Measurements from ENCODE around the gene TCEAL7. TPM values are rescaled to one million over a fixed set of nuclear protein-coding genes. Genes with fewer than 3 reads are reported as not detected.

Gene TCEAL7
- total and polyA plus RNA-seq, 2 donors (not counting 3 experiments of a cell fraction or from before 2014, with no cell fraction given), result 4.2 to 10.5 TPM

- Histone ChIP-seq H3K9me3 (replicated peaks; ENCODE audit: control insufficient read depth, insufficient read depth, low read length) (no peaks in the 10 kb centered on the region), H3K79me2 (ENCODE audit: control insufficient read depth, insufficient read depth, low read length) (peaks cover 8% of the 10 kb centered on the region), H4K20me1 (replicated peaks; ENCODE audit: control insufficient read depth, extremely low read depth, insufficient read depth, low read length) (no peaks in the 10 kb centered on the region), H2AFZ (ENCODE audit: low read depth, low read length) (no peak overlapping the region), H3K27ac (ENCODE audit: insufficient read depth, low read depth, low read length) (peak overlapping the region; percentile 48), H3K27me3 (ENCODE audit: control insufficient read depth in 2 of 2, insufficient read depth in 2 of 2, low read length in 2 of 2) (no peaks in the 10 kb centered on the region), H3K4me2 (ENCODE audit: insufficient read depth, low read length) (peak overlapping the region; percentile 91), H3K9me1 (replicated peaks; ENCODE audit: control insufficient read depth, extremely low read depth, insufficient read depth, low read length) (no peaks in the 10 kb centered on the region), H3K36me3 (ENCODE audit: control insufficient read depth in 2 of 2, extremely low read depth in 1 of 2, insufficient read depth in 2 of 2, low read length in 2 of 2) (no peaks in the 10 kb centered on the region), H3K4me1 (ENCODE audit: control insufficient read depth, extremely low read depth, insufficient read depth, low read length) (peaks cover 6% of the 10 kb centered on the region), H3K9ac (replicated peaks; ENCODE audit: extremely low read depth, insufficient read depth, low read length) (peak overlapping the region; percentile 81), H3K4me3 (replicated peaks in 1 of 3; ENCODE audit: insufficient read depth in 1 of 3, low read depth in 1 of 3, low read length in 3 of 3) (peak overlapping the region; percentile 61 to 91 (median 91))
- no peak for FAIRE-seq
- intact Hi-C loops (cut with micrococcal nuclease), result loop anchor here (1.0 to 2.0 kb wide), 6 partner anchors 17 to 87 kb away; no protein-coding TSS in a partner anchor
- TF ChIP-seq MYC (IDR thresholded peaks at IDR 0.05; ENCODE audit: low read depth, low read length) (no peak), FOS (IDR thresholded peaks at IDR 0.05; ENCODE audit: borderline replicate concordance, insufficient read depth, low read length) (no peak), GATA2 (IDR thresholded peaks at IDR 0.05; ENCODE audit: insufficient read depth, insufficient read length, low read depth, low read length) (no peak), EZH2 (IDR thresholded peaks at IDR 0.05; ENCODE audit: borderline replicate concordance, low read depth, low read length, severe bottlenecking) (no peak), CTCF (IDR thresholded peaks at IDR 0.05; ENCODE audit: extremely low read depth in 1 of 2, insufficient read depth in 1 of 2, low read depth in 1 of 2, low read length in 2 of 2) (no peak), JUN (IDR thresholded peaks at IDR 0.05; ENCODE audit: borderline replicate concordance, insufficient read depth, insufficient read length, low read depth) (no peak), POLR2A (IDR thresholded peaks at IDR 0.05; ENCODE audit: low read depth, low read length) (no peak), POLR2AphosphoS5 (IDR thresholded peaks at IDR 0.05; ENCODE audit: insufficient read depth, low read depth, low read length) (no peak), MAX (IDR thresholded peaks at IDR 0.05; ENCODE audit: insufficient read depth, insufficient read length) (no peak)
- CTCF ChIA-PET, result interaction anchor here (0.8 to 2.5 kb wide), 7 partner anchors 15 to 88 kb away, joined by 3 to 26 read pairs (median 3); partner anchors contain the start of gene TCEAL9
- BruUV-seq (replicated peaks), result no TSS peak
- dilution Hi-C loops (cut with MboI; ENCODE audit: extremely low pct_ligation_motif_present, low sequenced_read_pairs), result no loop called here
- DNase-seq (ENCODE audit: low read depth, low spot score), result peak; percentile 34
- POLR2A ChIA-PET, result interaction anchor here (1.0 kb wide), 1 partner anchor 20 kb away, joined by 7 read pairs; the partner anchor contains the start of gene TCEAL9
Measured at GRCh38 chrX:103376979-103377324, 46.9 kb downstream of the TCEAL7 start.
